ENCODE data around the gene CHFR.
"Not testable (repeated sequence)": the region's sequence is repeated elsewhere in the genome, so short reads cannot be mapped to it uniquely, and the experiment has no call there.

Gene CHFR

DNA sequence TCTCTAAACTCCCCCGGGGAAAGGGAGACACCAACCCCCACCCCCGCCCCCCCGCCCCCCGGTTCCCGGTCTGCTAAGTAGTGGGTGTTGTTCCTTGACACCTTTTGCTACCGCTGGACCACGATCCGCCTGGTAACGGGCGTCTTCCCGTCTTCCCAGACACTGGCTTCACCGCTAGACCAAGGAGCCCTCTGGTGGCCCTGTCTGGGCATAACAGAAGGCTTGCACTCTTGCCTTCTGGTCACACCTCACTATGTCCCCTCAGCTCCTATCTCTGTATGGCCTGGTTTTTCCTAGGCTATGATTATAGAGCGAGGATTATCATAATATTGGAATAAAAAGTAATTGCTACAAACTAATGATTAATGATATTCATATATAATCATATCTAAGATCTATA, 78.0 kb downstream of the CHFR start:
- DNase-seq (ENCODE audit: low read depth, low spot score): not testable (repeated sequence)

DNA sequence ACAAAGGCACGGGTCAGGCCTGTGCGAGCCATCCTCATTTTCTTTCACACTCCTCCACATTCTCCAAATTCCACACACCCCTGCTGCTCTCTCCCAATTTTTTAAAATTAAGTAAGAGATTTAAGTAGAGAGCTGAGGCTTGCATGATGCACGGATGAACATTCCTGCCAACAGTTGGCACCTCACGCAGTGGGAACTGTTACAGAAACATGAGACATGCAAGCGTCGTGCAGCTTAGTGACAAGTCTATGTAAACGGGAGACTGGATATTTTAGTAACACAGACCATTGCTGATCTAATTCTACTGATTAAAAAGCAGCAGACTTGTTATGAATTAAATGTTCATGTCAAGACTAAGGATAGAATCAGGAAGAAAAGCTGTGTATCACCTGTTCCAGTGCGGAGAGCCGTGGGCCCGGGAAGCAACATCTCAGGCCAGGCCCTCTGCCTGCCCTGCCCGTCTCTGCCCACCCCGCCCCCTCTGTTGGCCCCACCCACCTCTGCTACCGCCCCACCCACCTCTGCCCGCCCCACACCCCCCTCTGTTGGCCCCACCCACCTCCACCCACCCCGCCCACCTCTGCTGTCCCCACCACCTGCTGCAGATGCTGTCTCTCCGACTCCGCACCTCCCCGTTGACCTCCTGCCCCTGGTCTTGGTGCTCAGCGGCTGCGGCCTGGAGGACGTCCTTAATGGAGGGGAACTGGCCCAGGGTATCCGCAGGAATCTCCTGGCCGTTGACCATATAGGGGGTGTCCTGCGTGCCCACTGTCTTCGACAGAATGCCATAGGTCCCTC, 79.9 kb downstream of the CHFR start:
- DNase-seq (ENCODE audit: low read depth, low spot score): no peak

DNA sequence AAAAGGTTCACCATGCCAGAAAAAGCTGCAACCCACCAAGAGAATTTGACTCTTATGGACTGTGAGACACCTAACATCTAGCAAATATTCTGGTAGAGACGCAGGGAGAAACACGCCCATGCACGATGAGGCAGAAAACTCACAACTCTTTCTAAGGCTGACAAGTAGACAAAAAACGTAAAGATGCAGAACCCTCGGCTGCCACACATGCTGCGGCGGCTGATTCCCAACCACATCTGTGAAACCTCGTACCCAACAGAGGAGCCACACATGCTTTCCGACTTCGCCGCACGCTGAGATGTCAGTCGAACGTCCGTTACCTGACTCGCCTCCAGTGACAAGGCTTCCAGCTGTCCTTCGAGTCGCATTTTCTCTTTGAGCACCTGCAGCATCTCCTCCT, 80.5 kb downstream of the CHFR start:
- DNase-seq (ENCODE audit: low read depth, low spot score): no peak

DNA sequence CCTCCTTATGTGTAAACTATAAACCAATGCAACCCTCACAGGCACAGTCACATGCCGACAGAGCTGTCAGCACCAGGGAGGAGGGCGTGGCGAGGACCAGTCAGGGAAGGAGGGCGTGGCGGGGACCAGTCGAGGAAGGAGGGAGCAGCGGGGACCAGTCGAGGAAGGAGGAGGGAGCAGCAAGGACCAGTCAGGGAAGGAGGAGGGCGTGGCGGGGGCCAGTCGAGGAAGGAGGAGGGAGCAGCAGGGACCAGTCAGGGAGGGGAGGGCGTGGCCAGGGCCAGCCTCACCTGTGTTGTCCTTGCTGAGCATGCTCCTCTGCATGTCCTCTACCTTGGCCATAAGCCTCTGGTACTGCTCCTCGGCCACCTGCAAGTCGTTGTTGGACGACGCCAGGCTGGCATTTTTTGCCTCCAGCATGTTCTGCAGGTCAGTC, 83.0 kb downstream of the CHFR start:
- no peak for DNase-seq (ENCODE audit: low read depth, low spot score)

DNA sequence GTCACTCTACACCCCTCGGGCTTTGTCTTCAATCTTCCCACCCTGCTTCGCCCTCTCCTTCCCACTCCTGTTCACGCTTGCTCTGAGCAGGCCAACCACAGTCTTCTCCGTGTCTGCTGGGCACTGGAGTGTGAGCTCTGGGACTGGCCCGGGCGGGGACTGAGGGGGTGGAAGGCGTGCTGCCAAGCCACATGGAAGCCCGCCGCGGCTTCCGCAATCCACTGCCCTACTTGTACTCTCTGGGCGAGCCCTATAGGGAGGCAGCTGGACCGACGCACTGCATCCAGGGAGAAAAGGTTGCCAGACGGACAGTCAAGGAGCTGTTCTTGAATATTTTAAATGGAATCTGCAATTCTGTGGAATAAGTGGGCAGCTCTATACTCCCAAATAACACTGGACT, 83.5 kb downstream of the CHFR start:
- DNase-seq (ENCODE audit: low read depth, low spot score): peak; percentile 80

DNA sequence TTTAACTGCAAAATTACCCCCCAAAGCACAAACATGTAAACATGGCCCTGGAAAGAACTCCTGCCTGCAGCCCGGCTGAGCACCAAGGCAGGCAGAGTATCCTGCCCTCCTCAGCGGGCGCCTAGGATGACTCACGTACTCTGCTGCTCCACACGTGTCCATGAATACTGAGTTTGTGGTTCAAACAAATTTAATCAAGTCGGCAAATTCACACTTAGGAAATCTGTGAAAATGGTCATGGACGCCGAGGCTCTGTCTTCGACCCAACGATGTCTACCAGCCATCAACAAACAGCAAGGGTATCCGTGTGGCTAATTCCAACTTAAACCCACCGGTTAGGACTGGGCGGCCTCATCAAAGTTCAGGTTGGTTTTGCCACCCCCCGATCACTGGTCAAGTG, 84.3 kb downstream of the CHFR start:
- DNase-seq (ENCODE audit: low read depth, low spot score): peak; percentile 15

DNA sequence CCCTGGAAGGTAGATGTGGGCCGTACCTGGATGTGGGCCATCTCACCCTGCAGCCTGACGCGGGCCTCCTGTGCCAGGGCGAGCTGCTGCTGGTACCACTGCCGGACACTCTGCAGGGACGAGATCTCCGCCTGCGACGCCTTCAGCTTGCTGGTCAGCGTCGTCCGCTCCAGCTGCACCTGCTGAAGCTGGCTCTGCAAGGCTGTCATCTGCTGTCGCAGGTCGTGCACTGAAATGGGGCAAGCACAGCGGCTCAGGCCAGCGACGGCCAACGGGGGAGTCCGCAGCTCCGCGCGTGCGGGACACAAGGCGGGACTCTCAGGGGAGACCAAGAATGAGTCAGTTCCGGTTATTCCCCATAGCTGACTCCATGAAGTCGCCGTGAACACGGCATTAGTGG, 85.7 kb downstream of the CHFR start:
- no peak for DNase-seq (ENCODE audit: low read depth, low spot score)

DNA sequence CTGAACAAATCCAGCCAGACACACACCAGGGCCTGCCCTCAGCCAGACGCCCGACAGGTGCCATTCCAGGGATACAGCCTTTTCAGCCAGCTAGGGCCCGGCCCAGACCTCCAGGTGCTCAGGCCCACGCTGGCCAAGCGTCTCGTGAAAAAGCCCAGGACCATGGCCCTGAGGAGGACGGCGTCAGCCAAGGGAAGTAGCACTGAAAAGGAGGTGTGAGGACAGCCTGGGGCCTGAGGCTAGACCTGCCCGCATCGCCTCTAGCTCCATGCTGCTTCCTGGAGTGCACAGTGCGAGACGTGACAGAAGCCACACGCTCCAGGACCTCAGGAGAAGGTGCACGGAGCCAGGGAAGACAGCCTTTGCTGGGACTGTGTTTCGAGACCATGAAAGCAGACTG, 88.6 kb downstream of the CHFR start:
- DNase-seq (ENCODE audit: low read depth, low spot score): no peak

DNA sequence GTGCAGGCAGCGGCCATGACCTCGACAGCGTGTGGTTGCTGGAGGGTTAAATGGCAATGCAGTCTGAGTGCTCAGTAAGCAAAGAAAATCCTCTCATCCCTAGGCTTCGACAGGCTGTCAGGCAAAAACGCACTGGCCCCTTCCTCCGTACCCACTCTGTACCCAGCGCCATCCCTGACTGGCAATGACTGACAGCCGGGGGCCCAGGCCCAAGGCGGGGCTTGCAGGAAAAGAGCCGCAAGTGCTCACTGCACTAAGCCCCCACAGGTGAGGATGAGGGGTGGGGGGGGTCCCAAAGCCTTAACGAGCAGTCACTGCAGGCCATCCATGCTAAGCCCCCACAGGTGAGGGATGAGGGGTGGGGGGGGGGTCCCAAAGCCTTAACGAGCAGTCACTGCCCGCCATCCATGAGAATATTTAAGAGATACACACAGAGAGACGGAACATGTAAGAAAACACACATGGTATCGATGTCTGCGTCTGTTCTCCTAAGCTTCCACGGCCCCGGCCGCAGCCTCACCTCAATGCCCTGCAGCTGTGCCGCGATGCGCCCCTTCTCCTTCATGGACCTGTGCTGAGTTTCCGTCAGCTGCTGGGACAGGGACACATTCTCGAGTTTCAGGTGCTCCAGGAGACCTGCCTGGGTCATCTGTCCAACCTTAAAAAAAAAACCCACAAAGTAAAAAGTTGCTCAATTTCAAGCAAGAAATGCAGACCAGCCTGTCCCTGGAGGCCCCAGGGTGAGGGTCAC, 89.4 kb downstream of the CHFR start:
- DNase-seq (ENCODE audit: low read depth, low spot score): no peak

DNA sequence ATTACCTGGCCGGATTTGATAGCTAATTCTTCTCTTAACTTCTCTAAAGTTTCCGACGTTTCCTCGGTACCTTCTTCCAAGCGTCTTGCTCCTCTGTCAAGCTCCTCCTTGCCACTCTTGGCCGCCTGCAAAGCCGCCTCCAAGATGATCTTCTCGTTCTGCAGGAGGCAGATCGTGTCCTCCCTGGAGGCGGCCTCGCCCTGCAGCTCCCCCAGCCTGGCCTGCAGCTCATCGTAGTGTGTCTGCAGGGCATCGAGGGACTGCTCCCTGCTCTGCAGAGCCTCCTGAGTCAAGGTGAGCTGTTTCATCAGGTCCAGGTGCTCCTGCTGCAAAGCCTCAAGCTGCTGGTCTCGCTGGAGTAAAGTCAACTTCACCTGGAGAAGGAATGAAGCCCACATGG, 91.6 kb downstream of the CHFR start:
- no peak for DNase-seq (ENCODE audit: low read depth, low spot score)

DNA sequence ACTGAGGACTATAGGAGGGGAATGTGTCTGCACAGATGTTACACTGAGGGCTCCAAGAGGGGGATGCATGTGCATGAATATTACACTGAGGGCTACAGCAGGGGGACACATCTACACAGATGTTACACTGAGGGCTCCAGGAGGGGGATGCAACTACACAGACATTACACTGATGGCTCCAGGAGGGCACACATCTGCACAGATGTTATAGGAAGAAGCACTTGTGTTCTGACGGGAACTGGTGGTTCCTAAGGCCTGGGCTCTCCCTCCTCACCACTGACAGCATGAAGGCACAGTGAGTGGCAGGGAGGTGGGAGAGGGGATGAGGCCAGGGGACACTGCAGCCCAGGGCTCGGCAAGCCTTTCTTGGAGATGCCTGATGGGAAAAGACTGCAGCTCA, 95.5 kb downstream of the CHFR start:
- not testable (repeated sequence) for DNase-seq (ENCODE audit: low read depth, low spot score)

DNA sequence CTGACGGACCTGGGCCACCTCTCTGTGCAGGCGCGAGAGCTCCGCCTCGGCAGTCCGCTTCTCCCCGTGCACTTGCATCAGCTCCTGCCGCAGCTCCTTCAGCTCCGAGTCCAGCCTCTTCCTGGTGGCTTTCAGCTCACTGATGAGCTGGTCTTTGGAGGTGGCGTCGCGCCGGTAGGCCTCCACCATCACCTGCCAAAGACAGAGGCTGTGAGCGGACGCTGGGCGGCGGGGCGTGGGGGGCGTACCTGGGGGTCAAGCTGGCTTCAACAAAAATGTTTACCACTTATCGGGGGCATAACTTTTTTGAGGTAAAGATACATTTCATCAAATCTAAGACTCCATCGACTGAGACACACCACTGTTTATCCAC, 98.3 kb downstream of the CHFR start:
- no peak for DNase-seq (ENCODE audit: low read depth, low spot score)

DNA sequence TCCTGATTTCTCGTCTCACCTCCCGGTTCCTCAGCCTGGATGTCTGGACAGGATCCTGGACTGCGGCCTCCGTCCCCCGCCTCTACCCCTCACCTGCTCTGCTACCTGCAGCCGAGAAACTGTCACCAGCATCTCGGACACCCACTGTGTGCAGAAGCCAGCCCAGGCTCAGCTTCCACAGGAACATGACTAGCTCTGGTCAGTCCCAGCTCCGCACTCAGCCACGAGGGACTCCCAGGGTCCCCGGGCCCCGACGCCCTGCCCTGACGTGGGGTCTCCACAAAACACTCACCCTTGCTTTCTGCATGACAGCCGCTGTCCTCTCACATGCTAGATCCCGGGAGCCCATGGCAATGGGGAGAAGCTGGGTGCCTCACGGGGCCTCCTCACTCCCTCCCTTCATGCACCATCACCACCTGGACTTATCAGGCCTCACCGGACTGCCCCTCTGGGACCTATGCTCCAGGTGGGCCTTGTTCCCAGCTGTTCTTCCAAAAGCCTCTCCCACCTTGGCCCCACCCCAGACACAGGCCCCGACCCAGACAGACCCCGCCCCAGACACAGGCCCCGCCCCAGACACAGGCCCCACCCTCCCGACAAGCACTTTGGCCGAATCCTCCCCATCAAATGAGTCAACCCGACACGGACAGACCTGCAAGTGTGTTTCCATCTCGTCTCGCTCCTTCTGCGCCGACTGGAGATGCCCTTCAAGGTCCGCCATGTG, 98.9 kb downstream of the CHFR start:
- DNase-seq (ENCODE audit: low read depth, low spot score): no peak

DNA sequence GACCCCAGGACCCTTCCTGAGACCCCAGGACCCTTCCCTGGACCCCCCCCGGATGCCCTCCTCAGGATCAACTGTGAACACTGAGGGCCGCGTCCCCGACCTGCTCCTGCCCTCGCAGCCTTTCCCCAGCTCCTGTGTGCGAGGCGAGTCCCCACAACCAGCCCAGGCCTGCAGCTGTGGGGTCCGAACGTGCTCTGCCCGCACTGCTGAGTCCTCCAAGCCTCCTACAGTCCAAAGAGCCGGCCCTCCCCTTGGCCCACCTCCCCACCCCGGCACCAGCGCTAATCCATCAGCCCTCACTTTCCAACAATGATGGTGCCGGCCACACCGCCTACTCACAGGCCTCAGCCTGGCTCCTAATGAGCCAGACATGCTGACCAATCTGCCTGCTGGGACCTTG, 99.5 kb downstream of the CHFR start:
- no peak for DNase-seq (ENCODE audit: low read depth, low spot score)

DNA sequence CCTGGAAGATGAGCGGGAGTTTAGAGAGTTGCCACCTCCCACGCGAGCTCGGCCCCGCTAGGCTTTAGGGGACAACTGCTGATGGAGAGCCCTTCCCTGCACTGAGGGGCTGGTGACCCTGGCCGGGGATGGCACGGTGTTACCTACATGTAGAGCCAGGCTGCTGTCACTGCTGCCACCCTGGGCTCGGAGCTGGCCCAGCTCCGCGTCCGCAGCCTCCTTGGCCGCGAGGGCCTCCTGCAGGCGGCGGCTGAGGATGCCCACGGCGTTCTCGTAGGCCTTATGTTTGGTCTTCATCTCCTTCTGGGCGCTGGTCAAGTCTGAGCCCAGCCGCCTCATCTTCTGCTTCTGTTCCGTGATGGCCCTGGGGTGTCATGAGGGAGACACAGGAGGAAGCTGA, 101.2 kb downstream of the CHFR start:
- no peak for DNase-seq (ENCODE audit: low read depth, low spot score)

DNA sequence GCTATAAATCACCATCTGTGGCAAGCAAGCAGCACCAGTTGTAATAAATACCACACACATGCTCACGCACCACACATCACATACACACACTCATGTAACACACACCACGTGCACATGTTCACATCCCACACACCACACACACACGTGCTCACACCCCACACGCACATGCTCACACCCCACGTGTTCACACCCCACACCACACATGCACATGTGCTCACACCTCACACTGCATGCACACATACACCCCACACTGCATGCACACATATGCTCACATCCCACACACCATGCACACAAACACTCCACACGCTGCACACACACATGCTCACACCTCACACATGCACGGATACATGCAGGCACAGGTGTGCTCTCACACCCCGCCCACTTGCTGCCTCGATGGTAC, 102.8 kb downstream of the CHFR start:
- no peak for DNase-seq (ENCODE audit: low read depth, low spot score)

DNA sequence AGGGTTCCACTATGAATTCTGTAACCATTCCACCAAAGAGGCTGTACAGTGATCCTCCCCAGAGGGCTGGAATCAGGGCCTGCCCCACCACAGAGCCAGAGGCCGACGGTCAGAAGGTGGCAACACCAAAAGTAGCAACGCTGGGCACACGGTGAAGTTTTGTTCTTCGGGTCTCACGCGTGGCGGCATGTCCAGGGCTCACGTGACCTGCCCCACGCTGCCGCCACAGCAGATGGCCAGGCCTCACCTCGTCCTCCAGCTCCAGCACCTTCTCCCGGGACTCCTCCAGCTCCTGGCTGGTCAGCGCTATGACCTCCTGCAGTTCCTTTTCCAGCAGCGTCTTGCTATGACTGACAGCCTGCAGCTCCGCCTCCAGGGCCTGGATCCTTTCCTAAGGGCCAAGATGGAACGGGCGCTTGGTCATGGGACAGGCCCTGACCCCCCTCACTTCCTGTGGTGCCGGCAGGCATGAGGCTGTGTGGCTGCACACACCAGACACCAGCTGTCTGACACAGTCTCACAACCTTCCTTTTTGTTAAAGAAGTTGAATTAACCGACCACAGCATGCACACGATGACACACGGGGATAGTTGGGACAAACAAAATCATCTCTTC, 103.4 kb downstream of the CHFR start:
- DNase-seq (ENCODE audit: low read depth, low spot score): no peak
